HG03039 (cell line): Measurements from ENCODE around the gene BUD13.
"Not testable (repeated sequence)": the region's sequence is repeated elsewhere in the genome, so short reads cannot be mapped to it uniquely, and the experiment has no call there.

ENCODE experiments used
- ATAC-seq: cut with Tn5 transposase; IDR thresholded peaks from one replicate; pipeline ENCODE4 v1.9.1; 2021; ENCODE audit warnings: mild to moderate bottlenecking, moderate library complexity; ENCODE audit not compliant: unreplicated experiment

Gene BUD13

DNA sequence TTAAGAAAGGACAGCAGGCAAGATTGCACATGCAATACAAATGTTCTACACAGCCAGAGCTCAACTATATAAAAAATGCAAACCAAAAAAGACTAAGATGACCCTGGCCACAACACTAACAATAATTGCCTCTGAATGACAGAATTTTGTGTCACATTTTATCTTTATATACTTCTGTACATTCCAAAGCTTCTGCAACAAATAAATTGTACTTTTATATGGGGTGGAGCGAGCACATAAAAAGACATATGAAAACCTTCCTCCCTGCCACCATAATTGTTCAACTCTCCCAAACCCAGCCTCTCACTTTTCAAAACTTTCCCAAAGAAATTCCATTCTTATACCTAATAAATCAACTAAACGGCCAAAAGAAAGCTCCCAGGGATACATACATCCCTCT, 10.7 kb downstream of the BUD13 start:
- no peak for ATAC-seq

DNA sequence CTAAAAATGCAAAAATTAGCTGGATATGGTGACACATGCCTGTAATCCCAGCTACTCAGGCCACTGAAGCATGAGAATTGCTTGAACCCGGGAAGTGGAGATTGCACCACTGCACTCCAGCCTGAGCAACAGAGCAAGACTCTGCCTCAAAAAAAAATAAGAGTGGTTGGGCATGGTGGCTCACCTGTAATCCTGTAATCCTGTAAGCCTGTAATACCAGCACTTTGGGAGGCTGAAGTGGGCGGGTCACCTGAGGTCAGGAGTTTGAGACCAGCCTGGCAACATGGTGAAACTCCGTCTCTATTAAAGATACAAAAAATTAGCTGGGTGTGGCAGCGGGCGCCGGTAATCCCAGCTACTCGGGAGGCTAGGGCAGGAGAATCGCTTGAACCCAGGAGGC, 16.7 kb downstream of the BUD13 start:
- ATAC-seq: not testable (repeated sequence)

DNA sequence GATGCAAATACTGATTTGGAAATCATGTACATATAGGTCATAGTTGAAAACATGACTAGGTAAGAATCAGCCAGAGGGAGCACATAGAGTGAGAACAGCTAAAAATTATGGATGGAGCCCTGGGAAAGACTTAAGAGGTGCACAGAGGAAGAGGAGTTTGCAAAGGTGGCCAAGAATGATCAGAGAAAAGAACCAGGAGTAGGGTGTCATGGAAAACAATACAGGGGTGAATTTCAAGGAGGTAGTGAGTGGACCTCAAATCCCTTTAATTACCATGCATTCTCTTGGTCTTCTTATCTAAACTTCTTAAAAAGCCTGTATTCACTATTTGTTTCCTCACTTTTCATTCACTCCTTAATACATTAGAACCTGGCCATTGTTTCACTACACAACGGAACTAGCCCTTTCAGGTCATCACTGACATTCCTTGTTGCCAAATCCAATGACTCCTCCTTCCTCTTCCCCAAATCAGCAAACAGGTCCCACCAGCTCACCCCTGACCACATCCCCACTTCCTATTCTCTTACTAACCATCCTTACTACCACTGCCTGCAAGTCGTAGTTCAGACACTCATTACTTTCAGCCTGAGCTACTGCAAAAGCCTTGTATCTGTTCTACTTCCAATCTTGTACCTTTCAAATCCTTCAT, 22.6 kb downstream of the BUD13 start:
- no peak for ATAC-seq

DNA sequence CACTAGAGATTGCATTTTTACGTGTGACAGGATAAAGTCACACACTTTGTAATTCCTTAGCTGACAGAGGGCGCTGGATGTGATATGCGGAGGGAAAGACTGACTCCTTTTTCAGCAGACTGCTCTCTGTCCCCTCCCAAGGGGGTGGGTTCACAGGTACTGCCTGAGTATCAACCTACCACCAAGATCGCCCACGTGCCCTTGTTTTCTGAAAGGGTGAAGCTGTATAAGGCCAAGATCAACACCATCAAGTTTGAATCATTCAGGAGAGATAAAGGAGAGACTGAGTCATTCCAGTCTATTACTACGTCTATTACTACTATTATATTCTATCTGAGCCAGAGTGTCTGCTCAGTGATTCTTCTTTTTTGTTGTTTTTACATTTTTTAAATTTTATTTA, 30.7 kb downstream of the BUD13 start:
- ATAC-seq: no peak

DNA sequence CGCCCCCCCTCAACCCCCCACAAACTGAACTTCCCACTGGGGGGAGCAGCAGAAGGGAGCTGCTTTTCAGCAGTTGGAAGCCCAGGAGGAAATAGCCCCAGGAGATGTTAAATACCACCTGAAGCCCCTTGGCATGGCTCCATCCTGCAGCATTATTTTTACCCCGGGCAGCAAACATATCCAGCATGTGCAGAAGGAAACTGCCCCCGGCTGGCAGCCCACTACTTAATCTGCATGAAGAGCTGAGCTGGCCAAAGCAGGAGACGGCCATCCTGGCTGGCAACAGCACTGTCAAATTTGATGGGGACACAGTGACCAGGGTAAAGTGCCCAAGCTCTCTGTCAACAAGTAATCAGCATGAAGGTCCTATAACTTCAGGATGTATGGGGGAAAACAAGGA, 32.0 kb downstream of the BUD13 start:
- ATAC-seq: no peak

DNA sequence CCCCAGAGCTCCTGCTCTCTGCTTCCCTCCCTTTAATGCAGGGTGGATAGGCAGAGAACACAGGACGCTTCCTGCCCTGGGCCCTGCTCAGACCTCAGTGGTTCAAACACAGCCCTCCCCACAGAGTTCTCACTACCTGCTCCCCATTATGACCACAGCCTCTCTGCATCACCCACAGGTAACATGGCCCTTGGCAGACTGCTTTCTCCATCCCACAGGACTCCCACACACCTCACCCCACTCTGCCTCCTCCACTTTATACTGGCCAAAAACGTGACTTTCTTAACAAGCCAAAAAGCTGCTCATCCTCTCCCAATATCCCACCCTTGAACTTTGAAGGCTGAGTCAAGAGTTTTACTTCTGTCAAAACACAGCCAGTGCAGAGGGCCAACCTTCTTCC, 33.8 kb downstream of the BUD13 start:
- ATAC-seq: no peak

DNA sequence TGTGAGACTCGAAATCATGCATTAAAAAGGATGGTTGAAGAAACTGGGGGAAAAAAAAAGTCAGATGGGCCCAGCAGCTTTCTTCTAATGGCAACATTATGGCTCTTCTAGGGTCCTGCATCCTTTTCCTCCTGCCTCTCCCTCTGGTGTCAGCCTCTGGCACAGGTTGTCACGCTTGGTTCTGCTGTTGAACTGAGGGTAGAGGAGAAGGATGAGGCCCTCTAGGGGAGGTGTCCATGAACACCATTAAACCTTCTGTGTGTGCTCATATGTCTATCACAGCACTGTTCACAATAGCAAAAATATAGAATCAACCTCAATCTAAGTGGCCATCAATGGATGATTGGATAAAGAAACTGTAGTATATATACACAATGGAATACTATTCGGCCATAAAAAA, 36.0 kb downstream of the BUD13 start:
- ATAC-seq: no peak

DNA sequence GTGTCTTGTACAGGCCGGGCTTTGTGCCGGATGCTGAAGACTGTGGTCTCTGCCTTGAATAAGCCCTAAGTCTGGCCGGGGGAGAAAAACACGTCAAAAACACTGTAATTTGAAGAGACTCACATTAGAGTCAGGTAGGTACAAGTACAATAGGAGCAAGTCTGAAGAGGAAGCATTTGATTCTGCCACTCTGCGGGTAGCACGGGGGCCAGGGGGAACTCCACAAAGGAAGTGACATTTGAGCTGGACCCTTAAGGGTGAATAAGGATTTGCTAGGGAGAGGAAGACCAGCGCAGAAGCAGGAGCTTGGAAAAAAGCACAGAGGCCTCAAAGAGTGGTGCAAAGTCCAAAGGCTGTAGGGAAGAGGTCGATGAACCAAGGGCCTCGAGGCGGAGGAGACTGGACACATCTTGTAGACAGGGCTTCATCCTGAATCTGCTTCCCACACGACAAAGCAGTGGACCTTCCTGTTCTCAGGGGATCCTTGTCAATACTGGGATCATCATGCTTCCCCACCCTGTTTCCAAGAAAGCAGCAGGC, 38.7 kb downstream of the BUD13 start:
- ATAC-seq: no peak

DNA sequence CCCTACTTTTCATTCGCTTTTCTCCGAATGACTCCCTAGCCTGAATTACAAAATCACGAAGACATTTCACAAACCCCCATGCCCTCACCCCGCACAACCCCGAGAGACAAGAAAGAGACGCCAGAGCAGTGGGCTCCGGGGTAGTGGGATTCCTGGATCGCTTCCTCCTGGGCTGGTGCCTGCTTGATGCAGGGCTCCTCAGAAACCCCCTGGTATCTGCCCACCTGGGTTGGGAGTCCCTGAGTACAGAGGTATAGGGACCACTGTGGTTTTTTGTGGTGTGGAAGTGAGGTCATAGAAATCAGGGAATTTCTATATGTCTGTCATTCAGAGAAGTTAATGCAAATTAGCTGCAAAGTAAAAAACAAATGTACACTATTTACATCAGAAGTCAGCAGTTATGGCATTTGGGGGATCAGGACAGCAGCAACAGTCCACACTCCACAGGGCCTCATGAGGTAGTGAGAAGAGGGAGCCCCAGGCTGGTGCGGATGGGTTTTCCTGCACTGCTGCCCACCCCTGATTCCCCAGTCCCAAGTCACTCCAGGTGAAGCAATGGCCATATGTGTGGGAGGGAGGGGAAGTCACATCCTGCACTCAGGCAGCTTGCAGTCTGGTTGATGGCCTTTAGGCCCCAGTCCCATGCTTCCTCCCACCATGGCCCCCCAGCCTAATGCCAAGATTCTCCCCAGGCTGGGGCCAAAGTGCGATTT, 39.6 kb downstream of the BUD13 start:
- ATAC-seq: no peak

DNA sequence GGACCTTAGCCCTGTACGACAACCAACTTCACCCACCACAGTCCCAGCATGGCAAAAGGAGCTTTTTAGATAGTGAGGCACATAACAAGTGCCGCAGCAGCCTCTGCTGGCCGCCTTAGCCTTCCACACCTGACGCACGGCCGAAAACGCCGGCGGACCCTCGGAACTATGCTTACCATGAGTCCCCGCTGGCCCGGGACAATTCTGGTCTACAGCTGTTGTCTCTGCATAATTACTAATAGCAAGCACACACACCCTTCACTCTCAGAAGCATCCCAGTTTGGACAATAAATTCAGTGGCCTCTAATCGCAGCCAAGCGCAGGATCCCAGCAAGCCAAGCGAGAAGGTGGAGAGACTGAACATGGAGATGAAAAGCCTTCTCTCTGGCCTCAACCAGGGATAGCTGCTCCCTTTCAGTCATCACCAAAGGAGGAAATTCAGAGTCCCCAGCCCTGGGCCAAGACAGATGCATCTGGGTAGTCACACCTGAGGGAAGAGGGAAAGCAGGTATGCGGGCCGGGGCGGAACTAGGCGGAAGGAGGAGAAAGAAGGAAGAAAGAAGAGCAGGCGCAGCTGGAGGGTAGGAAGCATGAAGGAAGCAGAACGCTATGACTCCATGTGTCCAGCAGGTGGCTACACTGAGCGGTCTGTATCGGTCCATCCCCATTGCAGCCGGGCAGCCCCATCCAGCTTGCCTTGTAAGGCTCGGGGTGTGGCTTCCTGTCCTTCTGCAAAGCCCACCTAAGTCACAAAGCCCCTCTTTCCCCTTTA, 40.3 kb downstream of the BUD13 start:
- ATAC-seq: peak; percentile 78

DNA sequence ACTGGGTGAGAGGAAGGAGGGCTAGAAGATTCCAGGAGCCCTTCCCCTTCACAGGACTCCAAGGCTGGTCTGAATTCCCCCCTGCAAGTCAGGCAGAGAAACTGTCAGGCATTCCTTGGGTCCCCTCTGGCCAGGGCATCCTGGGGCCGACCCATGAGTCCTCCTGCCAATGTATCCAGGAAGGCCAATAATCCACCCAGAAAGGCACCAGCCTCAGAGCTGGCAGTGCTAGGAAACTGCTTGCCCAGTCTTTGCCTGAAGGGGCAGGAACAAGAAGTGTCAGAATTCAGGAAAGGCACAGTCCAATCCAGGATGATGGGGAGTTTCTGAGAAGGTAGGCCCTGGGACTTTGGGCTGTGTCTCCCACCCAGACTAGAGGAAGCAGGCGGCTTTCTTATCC, 41.0 kb downstream of the BUD13 start:
- ATAC-seq: no peak

DNA sequence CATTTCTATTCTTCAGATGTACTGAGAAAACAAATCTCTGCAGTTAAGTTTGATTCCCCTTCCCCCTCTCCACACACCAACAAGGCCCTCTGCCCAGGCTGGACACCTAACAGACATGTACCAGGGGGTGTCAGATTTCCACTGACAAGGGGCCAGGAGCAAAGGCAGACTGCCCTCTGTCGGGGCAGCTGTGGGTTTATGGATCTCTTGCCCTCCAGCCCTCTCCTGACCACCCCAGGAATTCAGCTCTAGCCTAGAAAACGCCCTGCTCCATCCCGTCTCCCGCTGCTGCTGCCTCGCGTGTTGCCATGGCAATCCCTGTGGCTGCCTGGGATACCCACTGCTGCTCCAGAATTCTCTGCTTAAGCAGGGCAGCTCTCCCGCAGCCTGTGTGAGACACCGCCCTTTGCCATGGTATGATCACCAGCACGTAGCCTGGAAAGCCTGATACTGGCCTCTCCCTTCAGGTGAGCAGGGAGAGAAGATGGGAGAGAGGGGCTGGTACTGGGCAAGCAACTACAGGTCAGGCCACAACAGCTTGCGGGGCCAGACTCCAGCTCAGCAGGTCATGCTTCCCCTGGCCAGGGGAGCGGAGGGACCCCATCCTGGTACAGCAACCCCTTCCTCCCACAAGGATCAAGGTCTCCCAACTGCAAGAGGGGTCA, 41.6 kb downstream of the BUD13 start:
- no peak for ATAC-seq

DNA sequence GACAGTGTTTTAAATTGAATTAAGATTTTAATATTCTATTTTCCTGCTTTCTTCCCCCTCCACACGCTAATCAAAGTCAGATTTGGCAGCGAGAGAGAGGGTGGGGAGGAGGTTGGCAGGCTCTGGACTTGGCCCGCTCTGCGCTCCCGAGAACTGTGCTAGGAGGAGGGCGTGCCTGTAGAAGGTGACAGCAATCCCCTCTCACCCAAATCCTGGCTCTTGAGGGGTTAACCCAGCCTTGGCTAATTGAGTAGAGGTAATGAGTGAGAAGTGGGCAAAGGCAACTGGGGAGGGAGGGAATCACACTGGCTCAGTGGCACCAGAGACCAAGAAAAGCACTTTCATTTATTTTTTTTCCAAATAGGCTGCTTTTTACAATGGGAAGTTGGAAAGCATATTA, 42.2 kb downstream of the BUD13 start:
- ATAC-seq: no peak

DNA sequence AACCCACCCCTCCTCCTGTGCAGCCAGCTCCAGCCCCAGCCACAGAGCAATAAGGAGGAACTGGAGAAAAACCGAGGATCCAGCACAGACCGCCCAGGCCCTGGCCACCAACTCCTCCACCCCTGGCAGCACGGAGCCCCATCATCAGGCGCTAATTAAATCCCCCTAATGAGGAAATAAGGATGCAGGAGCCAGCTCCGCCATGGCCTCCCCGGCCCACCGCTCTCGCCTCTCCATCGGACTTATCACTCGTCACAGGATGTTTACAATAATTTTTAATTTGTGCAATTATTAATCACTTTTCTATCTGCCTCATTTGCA, 42.6 kb downstream of the BUD13 start:
- no peak for ATAC-seq

DNA sequence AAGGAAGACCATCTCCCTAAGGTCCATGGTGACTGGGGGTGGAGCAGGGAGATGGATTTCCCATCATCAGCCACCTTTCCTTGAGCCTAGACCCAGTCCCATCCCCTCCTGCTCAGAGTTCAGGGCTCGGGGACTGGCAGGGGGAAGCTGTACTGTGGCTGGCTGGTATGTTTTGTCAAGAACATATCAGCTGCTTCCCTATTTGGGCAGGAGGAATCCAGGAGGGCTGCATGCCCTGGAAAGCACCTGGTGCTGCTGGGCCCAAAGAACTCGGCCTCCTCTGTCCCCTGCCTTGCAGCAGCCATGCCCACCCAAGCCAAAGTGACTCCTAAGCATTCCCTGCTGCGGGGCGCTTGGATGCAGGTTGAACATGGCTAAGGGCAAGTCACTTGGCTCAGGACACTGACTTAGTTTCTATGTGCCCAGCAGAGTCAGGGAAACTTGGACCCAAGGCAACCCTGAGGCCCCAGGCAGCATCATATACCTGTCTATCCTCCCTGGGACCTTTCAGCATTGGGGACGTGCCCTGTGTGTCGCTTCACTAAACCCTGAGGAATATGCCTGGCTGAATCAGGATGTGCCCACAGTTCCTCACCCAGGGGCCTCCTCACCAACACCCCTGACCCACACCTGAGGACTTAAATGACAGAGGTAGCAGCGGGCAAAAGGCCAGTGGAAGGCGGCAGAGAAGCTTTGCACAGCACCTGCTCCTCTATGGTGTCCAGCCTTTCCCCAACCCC, 43.1 kb downstream of the BUD13 start:
- no peak for ATAC-seq

DNA sequence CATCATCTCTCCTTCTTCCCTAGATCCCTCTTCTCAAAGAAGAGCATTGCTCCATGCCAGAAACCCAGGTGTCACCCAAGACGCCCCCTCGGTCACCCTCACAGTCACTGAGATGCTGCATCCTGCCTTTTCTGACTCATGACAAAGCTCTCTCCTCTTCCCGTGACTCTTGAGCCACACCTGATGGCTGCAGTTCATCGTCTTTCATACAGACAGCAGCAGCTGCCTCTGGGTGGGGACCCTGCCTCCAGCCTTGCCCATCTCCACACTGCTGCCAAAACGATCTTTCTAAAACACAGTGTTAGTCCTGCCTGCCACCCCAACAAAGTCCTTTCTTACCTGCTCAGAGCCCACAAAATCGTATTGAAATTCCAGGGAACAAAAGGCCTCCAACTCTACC, 44.8 kb downstream of the BUD13 start:
- no peak for ATAC-seq

DNA sequence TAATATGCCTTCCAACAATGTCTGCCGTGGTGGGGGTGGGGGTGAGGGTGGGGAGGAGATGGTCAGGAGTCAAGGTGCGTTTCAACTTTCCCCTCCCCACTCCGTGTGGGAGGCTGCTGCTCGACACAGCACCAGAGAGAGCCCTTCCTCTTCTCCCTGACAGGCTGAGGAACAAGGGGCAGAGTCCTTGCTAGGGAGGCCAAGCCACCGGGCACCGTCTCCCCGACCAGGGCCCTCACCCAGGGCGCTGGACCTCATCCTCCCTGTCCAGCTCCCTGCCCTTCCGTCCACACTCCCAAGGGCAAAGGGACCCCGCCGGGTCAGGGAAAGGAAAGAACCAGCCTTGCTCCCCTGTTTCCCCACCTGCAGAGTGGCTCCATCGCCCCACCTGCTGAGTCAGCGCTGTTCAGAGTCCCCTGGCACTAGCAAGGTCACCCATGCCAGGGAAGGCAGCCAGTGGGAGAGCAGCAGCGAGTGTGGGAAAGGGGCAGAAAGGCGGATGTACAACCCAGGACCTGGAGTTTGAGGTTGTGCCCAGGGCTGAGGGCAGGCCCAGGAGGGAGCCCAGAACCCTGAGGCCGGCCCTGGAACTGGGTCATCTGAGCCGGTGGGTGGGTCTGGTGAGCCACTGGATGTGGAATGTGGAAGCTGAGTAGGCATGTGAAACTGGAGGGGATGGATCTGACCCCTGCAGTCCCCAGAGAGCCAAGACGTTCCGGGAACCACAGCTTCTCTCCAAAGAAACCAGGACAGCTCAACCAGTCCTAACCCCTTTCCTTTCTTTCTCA, 47.2 kb downstream of the BUD13 start:
- no peak for ATAC-seq

DNA sequence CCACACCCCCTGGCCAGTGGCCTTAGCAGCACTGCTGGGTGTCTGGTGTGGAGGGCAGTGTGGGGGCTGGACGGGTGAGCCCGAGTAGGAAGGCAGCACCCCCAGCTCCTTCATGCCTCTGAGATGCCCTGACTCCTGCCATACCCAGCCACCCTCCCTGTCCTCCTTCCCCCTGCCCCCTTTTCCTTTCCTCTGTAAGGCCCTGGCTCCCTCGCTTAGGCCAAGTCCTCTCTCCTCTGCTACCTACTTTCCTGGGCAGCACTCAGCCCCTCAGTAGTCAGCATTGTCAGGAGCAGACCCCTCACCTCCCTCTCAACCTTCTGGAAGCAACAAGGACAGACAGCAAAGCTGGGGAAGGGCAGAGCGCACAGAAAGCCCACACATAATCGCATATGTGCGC, 48.0 kb downstream of the BUD13 start:
- ATAC-seq: no peak

DNA sequence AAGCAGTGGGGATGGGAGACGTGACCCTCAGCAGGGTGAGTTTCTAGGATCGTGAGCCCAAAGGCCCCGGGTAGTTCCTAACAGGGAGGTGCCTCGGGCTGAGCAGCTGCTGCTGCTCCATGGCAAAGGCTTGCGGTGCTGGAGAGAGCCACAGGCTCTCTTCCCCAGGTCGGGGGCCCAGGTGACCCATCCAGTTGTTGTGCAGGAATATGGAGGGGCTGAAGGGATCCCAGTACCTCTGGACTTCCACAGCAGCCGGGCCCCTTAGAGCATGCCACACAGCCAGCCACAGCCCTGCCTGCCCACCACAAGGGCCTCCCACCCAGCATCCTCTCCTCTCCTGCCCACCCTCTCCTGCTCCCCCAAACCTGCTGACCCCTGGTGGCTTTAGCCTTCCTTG, 49.3 kb downstream of the BUD13 start:
- no peak for ATAC-seq

DNA sequence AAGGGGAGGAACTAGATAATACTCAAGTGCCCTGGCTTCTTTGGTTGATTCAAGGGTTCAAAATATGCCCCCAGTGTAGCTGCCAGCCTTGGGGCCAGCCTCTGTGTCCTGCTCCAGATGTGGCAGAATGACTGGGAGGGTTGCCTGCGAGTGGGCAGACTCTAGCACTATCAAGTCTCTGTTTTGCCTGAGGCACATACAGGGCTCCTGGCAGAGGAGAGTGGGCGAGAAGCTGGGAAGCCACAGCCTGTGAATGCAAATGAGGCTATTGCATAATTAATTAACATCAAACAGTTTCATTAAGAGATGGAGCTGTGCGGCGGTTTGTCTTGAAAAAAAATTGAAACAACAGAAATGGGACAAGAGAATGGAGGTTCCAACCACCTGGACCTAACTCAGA, 50.8 kb downstream of the BUD13 start:
- no peak for ATAC-seq
